GM12892 (cell line): ENCODE results near the gene RBM41.

Source experiments
- POLR2A ChIP-seq: IDR thresholded peaks from 2 replicates; pipeline ENCODE4 v1.6.1; 2011; ENCODE audit warnings: low read depth, low read length, control low read depth
- POLR2AphosphoS5 ChIP-seq: IDR thresholded peaks from 2 replicates; pipeline ENCODE4 v1.6.1; 2011; ENCODE audit warnings: low read depth, low read length, control low read depth
- TAF1 ChIP-seq: IDR thresholded peaks from 2 replicates; pipeline ENCODE4 v1.6.1; 2011; ENCODE audit warnings: low read depth, mild to moderate bottlenecking, control low read depth, low read length, borderline replicate concordance

DNA sequence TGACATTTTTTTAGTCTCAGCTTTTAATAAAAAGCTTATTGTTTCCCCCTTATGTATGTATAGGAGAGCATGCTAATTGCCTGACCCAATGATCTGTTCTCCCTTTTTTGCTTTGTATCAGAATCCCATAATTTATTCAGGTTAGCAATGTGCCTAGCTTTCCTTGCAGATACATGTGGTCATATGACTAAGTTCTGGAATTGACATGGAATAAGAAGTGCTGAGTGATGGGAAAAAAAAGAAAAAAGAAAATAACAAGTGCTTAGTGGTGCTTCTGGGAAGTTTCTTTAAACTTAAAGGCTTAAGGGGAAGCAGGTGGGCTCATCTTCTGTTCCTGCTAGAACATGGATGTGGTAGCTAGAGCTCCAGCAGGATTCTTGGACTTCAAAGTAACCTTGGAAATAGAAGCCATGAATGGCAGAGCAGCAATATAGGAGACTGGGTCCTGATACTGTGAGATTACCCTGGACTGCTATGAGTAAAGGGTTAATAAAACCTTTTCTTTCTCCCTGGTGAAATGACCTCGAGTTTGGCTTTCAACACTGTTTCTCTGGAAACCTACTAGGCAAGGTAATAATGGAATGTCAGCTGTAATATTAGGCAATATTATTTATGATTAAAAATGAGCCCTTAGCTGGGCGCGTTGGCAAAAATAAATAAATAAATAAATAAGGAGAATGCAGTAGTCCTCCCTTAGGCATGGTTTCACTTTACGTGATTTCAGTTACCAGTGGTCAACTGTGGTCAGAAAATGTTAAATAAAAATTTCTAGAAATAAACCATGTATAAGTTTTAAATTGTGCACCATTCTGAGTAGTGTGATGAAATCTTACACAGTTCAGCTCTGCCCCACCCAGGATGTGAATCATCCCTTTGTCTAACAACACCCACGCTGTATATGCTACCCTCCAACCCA, 16.7 kb upstream of the RBM41 start:
- no peak for TF ChIP-seq POLR2A
- TF ChIP-seq TAF1: no peak
- TF ChIP-seq POLR2AphosphoS5: no peak
